Measurements from ENCODE around the gene NETO1. TPM values are rescaled to one million over a fixed set of nuclear protein-coding genes. Genes with fewer than 3 reads are reported as not detected.

Gene NETO1, protein sequence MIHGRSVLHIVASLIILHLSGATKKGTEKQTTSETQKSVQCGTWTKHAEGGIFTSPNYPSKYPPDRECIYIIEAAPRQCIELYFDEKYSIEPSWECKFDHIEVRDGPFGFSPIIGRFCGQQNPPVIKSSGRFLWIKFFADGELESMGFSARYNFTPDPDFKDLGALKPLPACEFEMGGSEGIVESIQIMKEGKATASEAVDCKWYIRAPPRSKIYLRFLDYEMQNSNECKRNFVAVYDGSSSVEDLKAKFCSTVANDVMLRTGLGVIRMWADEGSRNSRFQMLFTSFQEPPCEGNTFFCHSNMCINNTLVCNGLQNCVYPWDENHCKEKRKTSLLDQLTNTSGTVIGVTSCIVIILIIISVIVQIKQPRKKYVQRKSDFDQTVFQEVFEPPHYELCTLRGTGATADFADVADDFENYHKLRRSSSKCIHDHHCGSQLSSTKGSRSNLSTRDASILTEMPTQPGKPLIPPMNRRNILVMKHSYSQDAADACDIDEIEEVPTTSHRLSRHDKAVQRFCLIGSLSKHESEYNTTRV
- not detected for total RNA-seq
- long read RNA-seq = 0 reads

- TF ChIP-seq, protein P1, sequence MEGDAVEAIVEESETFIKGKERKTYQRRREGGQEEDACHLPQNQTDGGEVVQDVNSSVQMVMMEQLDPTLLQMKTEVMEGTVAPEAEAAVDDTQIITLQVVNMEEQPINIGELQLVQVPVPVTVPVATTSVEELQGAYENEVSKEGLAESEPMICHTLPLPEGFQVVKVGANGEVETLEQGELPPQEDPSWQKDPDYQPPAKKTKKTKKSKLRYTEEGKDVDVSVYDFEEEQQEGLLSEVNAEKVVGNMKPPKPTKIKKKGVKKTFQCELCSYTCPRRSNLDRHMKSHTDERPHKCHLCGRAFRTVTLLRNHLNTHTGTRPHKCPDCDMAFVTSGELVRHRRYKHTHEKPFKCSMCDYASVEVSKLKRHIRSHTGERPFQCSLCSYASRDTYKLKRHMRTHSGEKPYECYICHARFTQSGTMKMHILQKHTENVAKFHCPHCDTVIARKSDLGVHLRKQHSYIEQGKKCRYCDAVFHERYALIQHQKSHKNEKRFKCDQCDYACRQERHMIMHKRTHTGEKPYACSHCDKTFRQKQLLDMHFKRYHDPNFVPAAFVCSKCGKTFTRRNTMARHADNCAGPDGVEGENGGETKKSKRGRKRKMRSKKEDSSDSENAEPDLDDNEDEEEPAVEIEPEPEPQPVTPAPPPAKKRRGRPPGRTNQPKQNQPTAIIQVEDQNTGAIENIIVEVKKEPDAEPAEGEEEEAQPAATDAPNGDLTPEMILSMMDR (IDR thresholded peaks at IDR 0.05; ENCODE audit: borderline replicate concordance) = no peak
- Histone ChIP-seq H3K36me3 (no peaks in the 10 kb centered on the region), H3K4me1 (peaks cover 28% of the 10 kb centered on the region), H3K9me3 (replicated peaks) (no peaks in the 10 kb centered on the region), H3K4me3 (peak within 1 kb of the TSS; percentile 62), H3K27me3 (ENCODE audit: low read depth) (peaks cover 77% of the 10 kb centered on the region), H3K27ac (replicated peaks) (no peak within 1 kb of the TSS)
- DNase-seq = no peak
- intact Hi-C loops (cut with micrococcal nuclease) = no loop called here
These were observed at the start of gene NETO1 for GRCh38 chr18:72867746-72868584. TSS of gene NETO1 (minus strand) at chr18:72867987. CDS start at chr18:72867291, 696 bp downstream.

- Histone ChIP-seq H3K9me3 (replicated peaks) (peaks cover 4% of the 10 kb centered on the region), H3K27me3 (ENCODE audit: low read depth) (no peaks in the 10 kb centered on the region), H3K27ac (replicated peaks) (no peak overlapping the region), H3K4me3 (no peak overlapping the region), H3K36me3 (no peaks in the 10 kb centered on the region), H3K4me1 (no peaks in the 10 kb centered on the region)
- intact Hi-C loops (cut with micrococcal nuclease) = loop anchor here (10.0 kb wide), 1 partner anchor 475 kb away; no protein-coding TSS in a partner anchor
- no peak for DNase-seq
- TF ChIP-seq, protein P1 (IDR thresholded peaks at IDR 0.05; ENCODE audit: borderline replicate concordance) = no peak
These were observed 42.3 kb upstream of the NETO1 start for GRCh38 chr18:72910045-72910444.

DNA sequence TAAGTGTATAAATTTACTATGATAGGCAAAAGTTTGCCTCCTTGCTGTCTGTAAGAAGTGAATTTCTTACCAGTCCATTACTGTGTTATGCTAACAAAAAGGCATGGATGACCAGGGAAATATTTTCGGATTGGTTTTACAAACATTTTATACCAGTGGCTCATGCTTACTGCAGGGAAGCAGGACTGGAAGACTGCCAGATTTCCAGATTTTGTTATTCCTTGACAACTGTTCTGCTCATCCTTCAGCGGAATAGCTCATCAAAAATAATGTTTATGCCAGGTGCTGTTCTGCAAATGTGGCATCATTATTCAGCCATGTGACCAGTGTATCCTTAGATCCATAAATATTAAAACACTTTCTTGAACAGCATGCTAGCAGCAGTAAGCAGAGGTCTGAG, 40.4 kb upstream of the NETO1 start:
- DNase-seq = no peak
- H3K27ac ChIP-seq (replicated peaks) = no peak overlapping the region
- intact Hi-C loops (cut with micrococcal nuclease) = no loop called here
- H3K4me3 ChIP-seq = no peak overlapping the region
- no peaks in the 10 kb centered on the region for H3K27me3 ChIP-seq (ENCODE audit: low read depth)
- H3K4me1 ChIP-seq = no peaks in the 10 kb centered on the region
- H3K36me3 ChIP-seq = no peaks in the 10 kb centered on the region
- TF ChIP-seq, protein P1 (IDR thresholded peaks at IDR 0.05; ENCODE audit: borderline replicate concordance) = no peak
- H3K9me3 ChIP-seq (replicated peaks) = no peaks in the 10 kb centered on the region

DNA sequence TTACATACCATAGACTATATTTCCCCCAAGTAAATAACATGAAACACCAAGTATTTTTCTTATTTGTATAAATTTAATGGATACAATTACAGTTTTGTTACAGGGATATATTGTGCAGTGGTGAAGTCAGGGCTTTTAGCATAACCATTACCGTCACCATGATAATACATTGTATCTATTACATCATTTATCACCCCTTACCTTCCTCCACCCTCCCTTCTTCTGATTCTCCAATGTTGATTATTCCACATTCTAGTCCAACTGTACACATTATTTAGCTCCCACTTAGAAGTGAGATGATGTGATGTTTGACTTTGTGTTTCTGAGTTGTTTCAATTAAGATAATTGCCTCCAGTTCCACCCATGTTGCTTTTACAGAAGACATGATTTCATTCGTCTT, 35.2 kb upstream of the NETO1 start:
- Histone ChIP-seq H3K9me3 (replicated peaks) (no peaks in the 10 kb centered on the region), H3K36me3 (no peaks in the 10 kb centered on the region), H3K4me3 (no peak overlapping the region), H3K4me1 (no peaks in the 10 kb centered on the region), H3K27ac (replicated peaks) (no peak overlapping the region), H3K27me3 (ENCODE audit: low read depth) (no peaks in the 10 kb centered on the region)
- DNase-seq = no peak
- TF ChIP-seq, protein P1 (IDR thresholded peaks at IDR 0.05; ENCODE audit: borderline replicate concordance) = no peak
- intact Hi-C loops (cut with micrococcal nuclease) = no loop called here

GRCh38 chr18:72899338-72899737, 31.6 kb upstream of the NETO1 start:
- TF ChIP-seq, protein P1 (IDR thresholded peaks at IDR 0.05; ENCODE audit: borderline replicate concordance) = no peak
- intact Hi-C loops (cut with micrococcal nuclease) = no loop called here
- Histone ChIP-seq H3K4me3 (no peak overlapping the region), H3K27me3 (ENCODE audit: low read depth) (no peaks in the 10 kb centered on the region), H3K4me1 (no peaks in the 10 kb centered on the region), H3K36me3 (no peaks in the 10 kb centered on the region), H3K27ac (replicated peaks) (no peak overlapping the region), H3K9me3 (replicated peaks) (no peaks in the 10 kb centered on the region)
- no peak for DNase-seq

All from left ventricle myocardium inferior (tissue), 1 donor.